Hindlimb muscle (tissue), 1 donor: ENCODE data around the gene MRPS15. TPM values are rescaled to one million over a fixed set of nuclear protein-coding genes. Genes with fewer than 3 reads are reported as not detected.

ENCODE experiments used
- DNase-seq: peaks from one replicate; pipeline ENCODE4 v3.0.0-alpha.2; 2013
- polyA plus RNA-seq: library from polyadenylated mRNA; unstranded; fragments of 120-200 nt; gene quantifications from one replicate; pipeline ENCODE4 v1.2.1, GENCODE V29; 2013; ENCODE audit not compliant: insufficient read length

The MRPS15 gene
- polyA plus RNA-seq, 1 donor, result 60.5 TPM

DNA sequence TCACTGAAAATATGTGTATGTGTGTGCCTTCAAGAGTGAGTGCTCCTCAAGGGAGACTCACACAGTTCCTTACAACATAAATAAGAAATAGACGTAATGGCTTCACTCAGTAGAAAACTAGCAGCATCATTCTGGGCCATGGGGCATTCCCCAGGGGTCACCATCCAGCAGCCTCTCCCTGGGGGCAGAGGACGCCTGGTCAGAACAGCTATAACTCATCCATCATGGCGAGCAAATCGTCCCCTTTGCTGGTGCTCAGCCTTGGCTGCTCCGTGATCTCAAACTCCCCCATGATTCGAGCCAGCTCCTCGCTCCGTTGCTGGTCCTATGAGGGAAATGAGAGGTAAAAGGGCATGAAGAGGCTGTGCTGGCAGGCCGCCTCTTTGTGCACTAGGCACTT lies 46.3 kb downstream of the MRPS15 start:
- DNase-seq, result no peak

DNA sequence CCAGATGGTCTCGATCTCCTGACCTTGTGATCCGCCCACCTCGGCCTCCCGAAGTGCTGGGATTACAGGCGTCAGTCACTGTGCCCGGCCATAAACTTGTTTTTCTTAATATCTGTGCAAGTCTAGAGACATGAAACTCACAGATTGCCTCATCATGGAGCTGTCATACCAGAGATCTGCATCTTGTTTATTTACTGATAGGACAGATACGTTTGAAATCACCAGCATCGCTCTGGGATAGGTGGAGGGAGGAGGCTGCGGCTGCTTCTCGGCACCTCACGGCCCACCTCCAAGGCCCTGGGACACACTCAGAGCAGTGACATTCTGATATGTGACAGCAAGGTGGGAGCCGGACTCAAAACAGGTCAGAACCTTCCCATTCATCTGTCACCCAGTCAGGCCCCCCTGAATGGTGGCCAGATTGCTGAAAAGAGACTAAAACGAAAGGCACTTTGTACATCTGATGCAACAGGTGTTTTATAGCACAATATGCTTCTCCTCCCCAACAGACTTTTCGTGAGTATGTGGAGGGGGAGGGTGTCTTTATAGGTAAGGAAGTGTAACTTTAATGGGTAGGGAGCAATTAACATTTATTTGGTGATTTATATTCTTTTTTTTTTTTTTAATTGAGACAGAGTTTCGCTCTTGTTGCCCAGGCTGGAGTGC lies 48.4 kb downstream of the MRPS15 start:
- DNase-seq, result no peak

DNA sequence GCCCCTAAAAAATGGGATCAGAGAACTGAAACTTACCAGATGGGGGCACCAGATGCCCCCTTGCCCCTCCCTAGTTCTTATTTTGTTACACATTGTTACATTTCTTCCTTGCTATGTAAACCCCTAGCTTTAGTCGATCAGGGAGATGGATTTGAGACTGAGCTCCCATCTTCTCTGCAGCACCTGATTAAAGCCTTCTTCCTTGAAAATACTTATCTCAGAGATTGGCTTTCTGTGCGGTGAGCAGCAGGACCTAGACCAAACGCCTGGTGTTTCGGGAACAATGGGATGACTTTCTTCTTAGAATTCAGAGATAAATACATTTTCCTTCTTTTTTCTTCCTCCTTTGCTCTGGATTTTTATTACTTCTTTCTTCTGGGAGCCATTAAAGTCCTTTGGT lies 49.8 kb downstream of the MRPS15 start:
- DNase-seq, result no peak

DNA sequence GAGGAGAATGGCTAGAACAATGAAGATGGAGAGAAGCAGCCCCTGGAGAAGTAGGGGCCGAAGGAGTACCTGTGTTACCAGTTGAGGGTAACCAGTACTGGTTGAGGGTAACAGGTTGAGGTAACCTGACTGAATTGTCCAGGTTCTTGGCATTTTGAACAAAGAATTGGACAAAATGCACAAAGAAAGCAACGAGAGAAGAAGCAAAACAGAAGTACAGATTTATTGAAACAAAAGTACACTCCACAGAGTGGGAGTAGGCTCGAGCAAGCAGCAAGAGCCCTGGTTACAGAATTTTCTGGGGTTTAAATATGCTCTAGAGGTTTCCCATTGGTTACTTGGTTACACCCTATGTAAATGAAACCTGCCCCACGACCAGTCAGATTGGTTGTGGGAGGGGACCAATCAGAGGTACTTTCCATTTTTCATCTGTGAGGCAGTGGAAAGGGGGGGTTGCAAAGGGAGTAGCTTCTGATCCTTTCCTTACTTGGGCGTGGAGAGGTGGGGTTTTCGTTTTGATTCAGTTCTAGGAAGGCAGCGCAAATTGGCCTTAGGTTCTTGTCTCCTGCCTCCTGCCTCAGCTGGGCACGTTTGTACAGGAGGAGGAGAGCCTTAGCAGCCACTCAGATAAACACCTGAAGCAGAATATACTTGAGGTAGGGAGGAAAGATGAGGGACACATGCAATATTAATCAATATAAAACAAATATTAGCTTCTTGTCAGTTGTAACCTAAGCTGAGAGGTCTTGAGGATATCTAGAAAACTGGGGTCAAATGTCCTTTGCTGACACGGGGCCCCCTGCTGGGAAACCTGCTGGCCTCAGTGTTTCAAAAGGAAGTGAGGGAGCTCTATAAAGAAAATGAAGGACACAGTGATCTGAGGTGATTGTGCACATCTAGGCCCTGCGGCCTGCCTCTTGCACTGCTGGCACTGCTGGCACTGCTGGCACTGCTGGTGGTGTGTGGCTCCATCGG lies 52.2 kb downstream of the MRPS15 start:
- DNase-seq, result no peak

DNA sequence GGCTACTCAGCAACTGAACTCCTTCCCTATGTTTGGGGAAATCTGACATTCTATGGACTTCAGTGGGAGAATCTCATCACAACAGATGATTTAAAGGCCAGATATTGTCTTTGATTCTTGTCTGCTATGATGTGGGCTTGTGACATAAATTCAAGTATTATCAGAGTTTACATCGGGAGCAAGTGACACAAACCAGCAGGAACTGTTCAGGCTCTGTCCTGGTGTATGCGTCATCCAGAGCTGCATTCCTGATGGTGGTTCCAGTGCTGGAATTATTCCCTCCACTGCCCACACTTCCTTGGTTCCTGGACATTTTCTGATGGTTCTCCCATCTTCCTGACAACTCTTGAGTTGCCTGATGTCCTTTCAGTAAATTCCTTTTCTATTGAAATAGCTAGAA lies 55.7 kb downstream of the MRPS15 start:
- DNase-seq, result no peak

DNA sequence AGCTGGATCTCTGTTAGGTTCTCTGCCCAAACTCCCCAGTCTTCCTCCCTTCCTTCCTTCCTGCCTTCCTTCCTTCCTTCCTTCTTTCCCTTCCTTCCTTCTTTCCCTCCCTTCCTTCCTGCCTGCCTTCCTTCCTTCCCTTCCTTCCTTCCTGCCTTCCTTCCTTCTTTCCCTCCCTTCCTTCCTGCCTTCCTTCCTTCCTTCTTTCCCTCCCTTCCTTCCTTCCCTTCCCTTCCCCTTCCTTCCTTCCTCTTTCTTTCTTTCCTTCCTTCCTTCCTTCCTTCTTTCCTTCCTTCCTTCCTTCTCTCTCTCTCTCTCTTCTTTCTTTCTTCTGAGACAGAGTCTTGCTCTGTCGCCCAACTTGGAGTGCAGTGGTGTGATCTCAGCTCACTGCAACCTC lies 57.7 kb downstream of the MRPS15 start:
- no peak for DNase-seq

Other genes starting within 250 kb of the MRPS15 start
- 99.8 TPM for gene THRAP3, start 239.9 kb downstream of the MRPS15 start, polyA plus RNA-seq
- 3.4 TPM for gene SH3D21, start 158.0 kb downstream of the MRPS15 start, polyA plus RNA-seq
- gene EVA1B, start 140.7 kb downstream of the MRPS15 start, polyA plus RNA-seq, result 34.8 TPM
- 22.3 TPM for gene STK40, start 78.5 kb downstream of the MRPS15 start, polyA plus RNA-seq
- 23.5 TPM for gene LSM10, start 66.5 kb downstream of the MRPS15 start, polyA plus RNA-seq
- 5.4 TPM for gene OSCP1, start 13.9 kb downstream of the MRPS15 start, polyA plus RNA-seq
- 3.8 TPM for gene CSF3R, start 18.5 kb upstream of the MRPS15 start, polyA plus RNA-seq